Measurements from ENCODE around the gene REM2.

DNA sequence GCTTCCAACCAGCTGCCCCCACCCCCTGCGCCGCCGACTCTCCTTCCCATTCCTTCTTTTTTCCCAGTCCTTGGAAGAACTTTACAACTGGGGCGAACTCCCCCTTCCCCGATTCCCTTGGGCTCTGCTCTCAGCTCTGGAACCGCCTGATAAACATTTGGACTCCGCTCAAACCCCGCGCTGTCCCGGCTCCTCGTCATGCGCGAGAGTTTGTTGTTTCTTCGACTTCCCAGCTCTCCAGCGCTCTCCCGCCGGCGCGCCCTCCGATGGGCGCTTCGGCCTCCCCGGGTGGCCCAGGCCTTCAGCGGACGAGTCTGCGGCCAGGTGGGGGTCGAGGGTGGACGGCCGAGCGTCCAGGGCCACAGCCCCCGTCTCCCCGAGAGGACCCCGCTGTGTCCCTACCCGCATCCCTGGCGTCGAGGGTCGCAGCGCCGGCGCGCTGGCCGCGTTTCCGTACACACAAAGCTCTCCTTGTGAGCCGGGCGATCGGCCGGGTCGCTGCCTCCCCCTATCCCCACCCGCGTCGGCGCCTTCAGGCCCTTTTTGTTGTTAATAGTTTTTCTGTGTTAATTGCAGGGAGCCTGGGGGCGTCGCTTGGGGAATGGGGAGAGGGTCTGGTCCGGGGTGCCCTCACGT, 45.8 kb upstream of the REM2 start:
- TF ChIP-seq RAD21 (IDR thresholded peaks at IDR 0.05; ENCODE audit: low read depth) = no peak
- TF ChIP-seq, protein P1, sequence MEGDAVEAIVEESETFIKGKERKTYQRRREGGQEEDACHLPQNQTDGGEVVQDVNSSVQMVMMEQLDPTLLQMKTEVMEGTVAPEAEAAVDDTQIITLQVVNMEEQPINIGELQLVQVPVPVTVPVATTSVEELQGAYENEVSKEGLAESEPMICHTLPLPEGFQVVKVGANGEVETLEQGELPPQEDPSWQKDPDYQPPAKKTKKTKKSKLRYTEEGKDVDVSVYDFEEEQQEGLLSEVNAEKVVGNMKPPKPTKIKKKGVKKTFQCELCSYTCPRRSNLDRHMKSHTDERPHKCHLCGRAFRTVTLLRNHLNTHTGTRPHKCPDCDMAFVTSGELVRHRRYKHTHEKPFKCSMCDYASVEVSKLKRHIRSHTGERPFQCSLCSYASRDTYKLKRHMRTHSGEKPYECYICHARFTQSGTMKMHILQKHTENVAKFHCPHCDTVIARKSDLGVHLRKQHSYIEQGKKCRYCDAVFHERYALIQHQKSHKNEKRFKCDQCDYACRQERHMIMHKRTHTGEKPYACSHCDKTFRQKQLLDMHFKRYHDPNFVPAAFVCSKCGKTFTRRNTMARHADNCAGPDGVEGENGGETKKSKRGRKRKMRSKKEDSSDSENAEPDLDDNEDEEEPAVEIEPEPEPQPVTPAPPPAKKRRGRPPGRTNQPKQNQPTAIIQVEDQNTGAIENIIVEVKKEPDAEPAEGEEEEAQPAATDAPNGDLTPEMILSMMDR (IDR thresholded peaks at IDR 0.05 in 2 of 3, conservative IDR thresholded peaks at IDR 0.05 in 1 of 3; ENCODE audit: borderline replicate concordance in 1 of 3, insufficient read depth in 1 of 3, low read depth in 2 of 3, low read length in 2 of 3) = no peak
- TF ChIP-seq, protein P2, sequence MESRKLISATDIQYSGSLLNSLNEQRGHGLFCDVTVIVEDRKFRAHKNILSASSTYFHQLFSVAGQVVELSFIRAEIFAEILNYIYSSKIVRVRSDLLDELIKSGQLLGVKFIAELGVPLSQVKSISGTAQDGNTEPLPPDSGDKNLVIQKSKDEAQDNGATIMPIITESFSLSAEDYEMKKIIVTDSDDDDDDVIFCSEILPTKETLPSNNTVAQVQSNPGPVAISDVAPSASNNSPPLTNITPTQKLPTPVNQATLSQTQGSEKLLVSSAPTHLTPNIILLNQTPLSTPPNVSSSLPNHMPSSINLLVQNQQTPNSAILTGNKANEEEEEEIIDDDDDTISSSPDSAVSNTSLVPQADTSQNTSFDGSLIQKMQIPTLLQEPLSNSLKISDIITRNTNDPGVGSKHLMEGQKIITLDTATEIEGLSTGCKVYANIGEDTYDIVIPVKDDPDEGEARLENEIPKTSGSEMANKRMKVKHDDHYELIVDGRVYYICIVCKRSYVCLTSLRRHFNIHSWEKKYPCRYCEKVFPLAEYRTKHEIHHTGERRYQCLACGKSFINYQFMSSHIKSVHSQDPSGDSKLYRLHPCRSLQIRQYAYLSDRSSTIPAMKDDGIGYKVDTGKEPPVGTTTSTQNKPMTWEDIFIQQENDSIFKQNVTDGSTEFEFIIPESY (IDR thresholded peaks at IDR 0.05; ENCODE audit: extremely low read depth, insufficient replicate concordance, low read length) = no peak
- TF ChIP-seq, protein P3, sequence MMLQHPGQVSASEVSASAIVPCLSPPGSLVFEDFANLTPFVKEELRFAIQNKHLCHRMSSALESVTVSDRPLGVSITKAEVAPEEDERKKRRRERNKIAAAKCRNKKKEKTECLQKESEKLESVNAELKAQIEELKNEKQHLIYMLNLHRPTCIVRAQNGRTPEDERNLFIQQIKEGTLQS (IDR thresholded peaks at IDR 0.05) = no peak

Measured in HCT116 (cell line).